GM19035 (cell line): ENCODE data around the gene TEX264.

Source experiments
- ATAC-seq: cut with Tn5 transposase; IDR thresholded peaks from one replicate; pipeline ENCODE4 v1.9.1; 2021; ENCODE audit not compliant: unreplicated experiment

TEX264 gene

GRCh38 chr3:51673802-51674654, 3.0 kb downstream of the TEX264 start:
- no peak for ATAC-seq

DNA sequence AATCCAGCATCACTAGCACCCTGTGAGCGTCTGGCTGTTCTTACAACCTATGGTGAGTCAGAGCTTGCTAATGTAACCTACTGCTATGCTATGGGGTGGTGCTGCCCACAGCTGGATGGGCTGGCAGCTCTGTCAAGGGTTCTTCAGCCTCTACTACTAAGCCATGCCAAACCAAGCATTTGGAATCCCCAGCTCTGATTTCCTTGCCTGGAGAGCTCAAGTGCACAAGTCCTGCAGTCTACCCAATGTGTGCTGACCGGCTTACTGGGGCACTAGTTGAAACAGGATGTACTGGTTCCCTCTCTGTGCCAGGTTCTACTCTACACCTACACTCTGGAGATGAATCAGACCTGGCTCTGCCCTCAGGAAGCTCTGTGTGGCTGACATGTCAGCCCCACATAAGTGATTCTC, 4.2 kb downstream of the TEX264 start:
- no peak for ATAC-seq

GRCh38 chr3:51676102-51676640, 5.1 kb downstream of the TEX264 start:
- ATAC-seq: no peak

GRCh38 chr3:51677358-51677757, 6.3 kb downstream of the TEX264 start:
- ATAC-seq: no peak

GRCh38 chr3:51678186-51678585, 7.1 kb downstream of the TEX264 start:
- no peak for ATAC-seq

- ATAC-seq: no peak
Observed at GRCh38 chr3:51678641-51679040, 7.6 kb downstream of the TEX264 start.

- ATAC-seq: no peak
Observed at GRCh38 chr3:51679318-51679717, 8.3 kb downstream of the TEX264 start.

DNA sequence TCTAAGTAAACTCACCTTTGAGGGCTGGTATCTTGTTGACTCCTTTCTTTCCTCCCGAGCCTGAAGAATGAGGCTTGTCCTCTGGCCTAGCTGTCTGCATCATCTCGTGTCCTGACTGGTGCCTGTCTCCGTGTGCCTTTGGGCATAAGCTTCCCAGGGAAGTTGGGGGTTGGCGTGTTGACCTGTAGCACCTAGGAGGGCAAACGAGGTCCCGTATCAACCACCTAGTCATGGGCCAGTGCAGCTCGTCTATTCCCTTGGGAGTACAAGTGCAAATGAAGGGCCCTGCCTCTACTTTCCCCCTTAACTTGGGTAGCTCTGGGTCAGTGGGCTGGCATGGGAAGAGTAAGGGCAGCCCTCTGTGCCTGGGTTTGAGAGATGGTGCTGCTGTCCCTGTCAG, 8.7 kb downstream of the TEX264 start:
- no peak for ATAC-seq

GRCh38 chr3:51680196-51680595, 9.1 kb downstream of the TEX264 start:
- ATAC-seq: no peak

GRCh38 chr3:51680663-51681230, 9.7 kb downstream of the TEX264 start:
- ATAC-seq: no peak

DNA sequence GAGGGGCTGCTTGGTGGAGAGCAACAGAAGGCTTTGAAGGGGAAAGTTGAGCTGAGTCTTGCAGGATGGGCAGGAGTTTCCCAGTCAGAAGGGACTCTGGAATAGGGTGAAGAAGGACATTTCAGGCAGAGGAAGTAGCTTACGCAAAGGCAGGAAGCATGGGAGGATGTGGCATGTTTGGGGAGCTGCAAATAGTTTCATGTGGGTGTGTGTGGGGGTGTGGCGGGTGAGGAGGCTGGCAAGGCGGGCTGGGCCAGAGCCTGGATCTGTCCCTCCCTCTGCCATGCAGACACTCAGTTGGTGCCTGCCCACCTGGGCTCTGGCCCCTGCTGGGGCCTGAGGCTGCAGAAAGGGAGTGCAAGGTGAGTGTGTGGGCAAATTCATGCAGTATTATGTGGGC, 10.4 kb downstream of the TEX264 start:
- ATAC-seq: no peak

DNA sequence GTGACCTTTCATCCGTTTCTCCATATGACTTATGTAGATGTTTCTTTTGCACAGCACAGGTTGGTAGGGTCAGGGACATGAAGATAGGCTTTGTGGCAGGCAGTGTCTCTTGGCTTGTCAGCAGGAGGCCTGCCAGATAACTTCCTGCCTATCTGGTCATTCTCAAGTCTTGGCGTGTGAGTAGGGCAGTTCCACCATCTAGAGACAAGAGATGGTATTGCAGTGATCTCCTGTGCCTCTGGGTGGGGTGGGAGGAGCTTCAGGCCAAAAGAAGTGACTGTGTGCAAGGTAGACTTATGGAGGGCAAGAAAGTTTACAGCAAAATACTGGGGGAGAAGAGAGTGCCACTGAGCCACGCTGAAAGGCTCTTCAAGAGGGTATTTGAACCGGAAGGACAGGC, 11.0 kb downstream of the TEX264 start:
- peak; percentile 87 for ATAC-seq

- ATAC-seq: no peak
Observed at GRCh38 chr3:51682526-51682925, 11.5 kb downstream of the TEX264 start.

- no peak for ATAC-seq
Observed at GRCh38 chr3:51683566-51683965, 12.5 kb downstream of the TEX264 start.

- ATAC-seq: no peak
Observed at GRCh38 chr3:51684971-51685751, 14.1 kb downstream of the TEX264 start.

DNA sequence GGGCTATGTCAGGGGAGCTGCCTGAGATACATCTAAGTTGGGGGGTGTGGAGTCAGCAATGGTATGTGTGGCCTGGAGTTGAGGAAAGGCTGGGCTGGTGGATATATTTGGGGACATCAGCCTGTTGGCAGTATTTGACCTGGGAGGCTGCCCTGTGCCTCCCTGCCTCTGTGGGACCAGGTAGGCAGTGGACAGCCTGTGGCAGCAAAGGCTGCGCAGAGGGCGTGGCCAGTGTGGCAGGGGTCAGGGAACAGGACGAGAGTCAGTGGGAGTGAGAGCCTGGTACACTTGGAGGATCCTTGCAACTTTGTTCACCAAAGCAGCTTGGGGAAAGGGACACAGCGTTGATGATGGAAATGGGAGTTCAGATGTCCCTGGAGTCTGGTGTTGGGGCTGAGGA, 15.0 kb downstream of the TEX264 start:
- ATAC-seq: no peak

DNA sequence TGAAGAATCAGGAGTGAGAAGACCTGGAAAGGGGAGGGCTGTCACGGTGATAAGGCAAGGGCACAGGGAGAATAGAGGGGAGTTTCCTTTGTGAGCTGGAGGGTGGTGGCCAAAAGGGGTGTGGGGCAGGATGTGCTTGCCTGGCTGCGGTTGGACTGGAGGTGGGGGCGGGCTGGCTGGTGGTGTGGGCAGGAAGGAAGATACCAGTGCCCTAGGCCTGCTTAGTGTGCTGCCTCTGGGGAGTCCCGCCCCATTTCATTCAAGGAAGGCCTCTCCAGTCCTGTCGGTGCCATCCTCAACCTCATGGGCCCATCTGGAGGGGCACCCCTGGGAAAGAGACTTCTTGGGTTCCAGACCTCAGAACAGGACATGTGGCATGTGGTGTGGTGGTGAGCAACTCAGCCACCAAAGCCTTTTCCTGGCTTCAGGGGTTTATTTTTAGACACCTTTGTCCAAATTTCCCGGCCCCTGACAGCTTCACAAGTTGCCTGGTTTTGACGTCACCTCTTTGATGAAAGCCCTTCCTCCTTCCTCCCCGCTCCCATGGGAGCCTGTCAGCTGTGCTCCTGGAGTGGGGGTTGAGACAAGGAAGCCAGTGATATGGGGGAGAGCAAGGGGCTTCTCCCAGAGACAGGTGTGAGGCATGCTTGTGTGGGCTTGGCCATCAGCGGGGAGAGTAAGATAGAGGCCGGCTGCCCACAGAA, 15.6 kb downstream of the TEX264 start:
- no peak for ATAC-seq

DNA sequence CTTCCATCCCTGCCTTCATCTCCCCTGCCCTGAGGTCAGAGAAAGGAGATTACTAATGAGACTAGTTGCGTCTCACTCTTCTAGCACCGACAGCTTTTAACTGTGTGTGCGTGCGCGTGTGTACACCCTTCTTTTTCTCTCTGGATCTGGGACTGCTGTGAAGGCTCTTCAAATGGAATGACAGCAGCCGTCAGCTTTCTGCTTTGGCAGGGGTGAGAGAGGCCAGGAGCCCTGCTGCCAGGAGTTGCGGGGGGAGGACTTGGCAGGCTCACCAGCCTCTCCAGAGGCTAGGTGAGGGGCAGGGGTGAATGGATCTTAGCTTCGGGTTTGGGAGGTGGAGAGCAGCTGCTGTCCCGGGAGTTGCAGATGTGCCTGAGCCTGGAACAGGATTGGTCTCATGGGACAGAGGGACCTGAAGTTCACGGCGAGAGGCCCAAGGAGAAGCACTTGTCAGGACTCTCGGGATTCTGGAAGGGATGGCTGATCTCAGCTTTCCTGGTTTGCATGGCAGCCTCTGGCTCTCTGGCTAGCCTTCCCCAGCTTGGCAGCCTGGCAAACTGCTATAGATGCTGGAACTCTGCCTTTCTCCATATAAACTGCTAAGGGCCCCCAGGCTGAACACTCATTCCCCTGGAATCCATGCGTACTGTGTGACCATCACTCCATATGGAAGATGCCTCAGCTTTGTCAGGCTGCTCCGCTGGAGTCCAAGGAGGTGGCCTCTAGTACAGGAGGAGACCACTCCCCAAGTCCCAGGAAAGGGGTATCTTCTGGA, 16.6 kb downstream of the TEX264 start:
- no peak for ATAC-seq

GRCh38 chr3:51688206-51688600, 17.2 kb downstream of the TEX264 start:
- no peak for ATAC-seq

- no peak for ATAC-seq
Observed at GRCh38 chr3:51691021-51691420, 20.0 kb downstream of the TEX264 start.
